HG02798 (cell line): ENCODE measurements around the gene C22orf42.
"Not testable (repeated sequence)": the region's sequence is repeated elsewhere in the genome, so short reads cannot be mapped to it uniquely, and the experiment has no call there.

Experiments
- ATAC-seq: cut with Tn5 transposase; IDR thresholded peaks from one replicate; pipeline ENCODE4 v1.9.1; 2021; ENCODE audit warnings: mild to moderate bottlenecking; ENCODE audit not compliant: unreplicated experiment, poor library complexity

The C22orf42 gene, protein sequence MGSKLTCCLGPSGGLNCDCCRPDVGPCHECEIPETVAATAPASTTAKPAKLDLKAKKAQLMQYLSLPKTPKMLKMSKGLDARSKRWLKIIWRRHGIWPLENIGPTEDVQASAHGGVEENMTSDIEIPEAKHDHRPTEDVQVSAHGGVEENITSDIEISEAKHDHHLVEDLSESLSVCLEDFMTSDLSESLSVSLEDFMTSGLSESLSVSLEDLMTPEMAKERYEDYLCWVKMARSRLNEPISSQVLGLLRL

GRCh38 chr22:32158712-32159533 is at the start of gene C22orf42:
C22orf42 (minus strand) TSS chr22:32159303; CDS start chr22:32159215, 88 bp downstream.
- no peak for ATAC-seq

- no peak for ATAC-seq
Observed at GRCh38 chr22:32208681-32209080, 49.6 kb upstream of the C22orf42 start.

GRCh38 chr22:32207971-32208480 is 48.9 kb upstream of the C22orf42 start:
- ATAC-seq, result no peak

GRCh38 chr22:32206774-32207758 is 48.0 kb upstream of the C22orf42 start:
- ATAC-seq, result no peak

DNA sequence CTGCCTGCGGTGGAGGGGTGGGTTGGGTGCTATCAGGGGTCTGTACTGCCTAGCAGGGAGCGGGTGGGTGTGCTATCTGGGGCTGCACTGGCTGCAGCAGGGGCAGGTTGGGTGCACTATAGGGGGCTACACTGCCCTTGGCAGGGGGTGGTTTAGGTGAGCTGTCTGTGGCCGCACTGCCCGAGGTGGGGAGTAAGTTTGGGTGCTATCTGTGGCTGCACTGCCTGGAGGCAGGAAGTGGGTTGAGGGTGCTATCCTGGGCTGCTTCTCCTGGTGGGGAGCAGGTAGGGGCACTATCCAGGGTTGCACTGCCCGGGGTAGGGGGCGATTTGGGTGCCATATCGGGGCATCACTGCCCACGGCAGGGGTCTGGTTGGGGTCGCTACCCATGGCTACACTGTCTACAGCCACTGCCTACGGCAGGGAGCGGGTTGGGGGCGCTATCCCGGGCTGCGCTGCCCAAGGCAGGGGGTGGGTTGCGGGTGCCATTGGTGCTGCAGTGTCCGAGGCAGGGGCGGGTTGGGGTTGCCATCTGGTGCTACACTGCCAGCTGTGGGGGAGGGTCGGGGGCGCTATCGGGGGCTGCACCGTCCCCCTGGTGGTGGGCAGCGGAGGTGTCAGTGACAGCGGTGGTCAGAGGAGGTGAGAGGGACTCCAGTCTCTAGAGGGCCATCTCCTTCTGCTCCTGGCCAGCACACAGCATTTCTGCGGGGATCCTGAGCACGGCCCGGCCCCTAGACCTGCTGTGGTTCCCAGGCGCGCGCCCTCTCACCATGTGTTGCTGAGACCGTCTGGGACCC is 47.1 kb upstream of the C22orf42 start:
- ATAC-seq, result no peak

GRCh38 chr22:32204856-32205722 is 46.0 kb upstream of the C22orf42 start, which contains the start of gene RFPL2:
RFPL2 (minus strand) TSS chr22:32205073; CDS start chr22:32202451, 2,622 bp downstream.
- no peak for ATAC-seq

GRCh38 chr22:32204040-32204855 is 45.1 kb upstream of the C22orf42 start:
- ATAC-seq, result no peak

GRCh38 chr22:32203181-32204039 is 44.3 kb upstream of the C22orf42 start:
- no peak for ATAC-seq

GRCh38 chr22:32202539-32203180 is 43.6 kb upstream of the C22orf42 start:
- no peak for ATAC-seq

DNA sequence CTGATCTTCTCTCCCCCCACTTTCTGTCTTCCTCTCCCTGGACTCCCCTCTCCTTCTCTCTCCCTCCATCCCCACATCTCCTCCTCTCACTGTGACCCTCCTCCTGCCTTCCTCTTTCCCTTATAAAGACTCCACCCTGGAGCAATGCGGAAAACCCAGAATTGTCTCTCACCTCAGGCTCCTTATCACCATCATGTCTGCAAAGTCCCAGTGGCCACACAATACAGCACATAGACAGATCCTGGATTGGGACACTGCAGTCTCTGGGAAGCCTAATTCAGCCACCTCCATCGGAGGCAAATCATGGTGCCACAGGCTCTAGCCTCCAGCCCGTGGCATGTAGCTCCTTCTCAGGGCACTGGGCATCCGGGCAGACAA is 43.0 kb upstream of the C22orf42 start:
- no peak for ATAC-seq

DNA sequence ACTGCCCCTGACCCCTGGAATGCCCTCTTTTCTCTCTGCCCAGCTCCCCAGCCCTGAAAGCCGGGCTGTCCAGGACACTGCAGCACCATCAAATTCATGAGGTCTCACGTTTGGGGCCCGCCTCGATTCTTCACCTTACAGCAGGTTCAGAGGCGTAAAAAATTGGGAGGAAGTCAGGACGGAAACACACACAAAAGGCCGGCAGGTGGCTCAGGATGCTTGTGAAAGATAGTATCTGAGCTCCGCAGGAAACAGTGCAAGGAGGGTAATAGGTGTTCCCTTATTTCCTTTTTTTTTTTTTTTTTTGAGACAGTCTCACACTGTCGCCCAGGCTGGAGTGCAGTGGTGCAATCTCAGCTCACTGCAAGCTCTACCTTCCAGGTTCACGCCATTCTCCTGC is 41.6 kb upstream of the C22orf42 start:
- no peak for ATAC-seq

- no peak for ATAC-seq
Observed at GRCh38 chr22:32199961-32200360, 40.9 kb upstream of the C22orf42 start.

DNA sequence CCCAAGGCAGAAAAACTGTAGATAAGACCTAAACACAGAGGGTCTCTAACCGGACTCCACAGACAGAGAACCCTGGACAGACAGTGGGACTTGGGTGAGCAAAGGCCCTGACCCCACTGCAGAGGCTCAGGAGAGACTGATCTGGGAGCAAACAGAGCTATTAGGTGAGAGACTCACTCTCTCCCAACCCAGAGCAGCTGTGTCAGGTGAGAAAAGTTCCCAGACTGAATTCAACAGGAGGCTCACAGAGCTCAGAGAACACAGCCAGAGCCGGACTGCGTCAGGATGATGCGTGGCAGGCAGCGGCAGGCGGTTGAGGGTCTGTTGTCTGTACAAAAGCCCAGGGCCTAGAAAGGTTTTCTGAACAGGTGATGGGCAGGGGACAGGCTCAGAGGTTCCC is 40.2 kb upstream of the C22orf42 start:
- ATAC-seq, result no peak

DNA sequence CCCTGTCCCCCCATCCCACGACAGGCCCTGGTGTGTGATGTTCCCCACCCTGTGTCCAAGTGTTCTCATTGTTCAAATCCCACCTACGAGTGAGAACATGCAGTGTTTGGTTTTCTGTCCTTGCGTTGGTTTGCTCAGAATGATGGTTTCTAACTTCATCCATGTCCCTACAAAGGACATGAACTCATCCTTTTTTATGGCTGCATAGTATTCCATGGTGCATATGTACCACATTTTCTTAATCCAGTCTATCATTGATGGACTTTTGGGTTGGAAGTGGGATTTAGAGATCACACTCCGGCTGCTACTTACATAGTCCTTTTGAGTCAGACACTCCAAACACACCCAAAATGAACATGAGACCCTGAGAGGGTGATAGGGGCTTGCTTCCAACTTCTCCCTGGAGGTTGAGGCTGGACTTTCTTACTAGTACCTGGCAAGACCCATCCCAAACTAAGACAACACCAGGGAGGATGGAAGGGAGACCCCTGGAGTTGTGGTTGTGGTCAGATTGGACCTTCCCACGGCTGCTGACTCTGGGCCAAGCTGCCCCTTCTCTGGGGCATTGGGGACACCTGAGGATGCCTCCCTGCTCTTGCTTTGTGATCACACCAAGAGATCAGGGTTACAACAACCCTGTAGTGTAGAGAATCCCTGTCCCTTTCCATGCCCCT is 38.6 kb upstream of the C22orf42 start:
- not testable (repeated sequence) for ATAC-seq

DNA sequence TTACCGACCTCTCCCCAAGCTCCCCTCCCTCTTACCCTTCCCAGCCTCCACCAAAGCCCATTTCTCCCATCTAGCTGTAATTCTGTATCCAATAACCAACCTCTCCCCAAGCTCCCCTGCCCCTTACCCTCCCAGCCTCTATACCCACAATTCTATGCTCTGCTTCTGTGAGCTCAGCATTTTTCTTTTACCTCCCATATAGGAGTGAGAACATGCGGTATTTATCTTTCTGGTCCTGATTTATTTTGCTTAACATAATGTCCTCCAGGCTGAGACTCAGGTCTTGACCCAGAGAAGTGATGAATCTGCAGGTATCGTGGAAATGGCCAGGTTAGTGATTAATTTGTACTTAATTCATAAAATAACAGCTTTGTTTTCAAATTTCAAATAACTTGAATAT is 36.8 kb upstream of the C22orf42 start:
- ATAC-seq, result not testable (repeated sequence)

- not testable (repeated sequence) for ATAC-seq
Observed at GRCh38 chr22:32193346-32193745, 34.2 kb upstream of the C22orf42 start.
